ENCODE results near the gene ACBD6.

The ACBD6 gene

DNA sequence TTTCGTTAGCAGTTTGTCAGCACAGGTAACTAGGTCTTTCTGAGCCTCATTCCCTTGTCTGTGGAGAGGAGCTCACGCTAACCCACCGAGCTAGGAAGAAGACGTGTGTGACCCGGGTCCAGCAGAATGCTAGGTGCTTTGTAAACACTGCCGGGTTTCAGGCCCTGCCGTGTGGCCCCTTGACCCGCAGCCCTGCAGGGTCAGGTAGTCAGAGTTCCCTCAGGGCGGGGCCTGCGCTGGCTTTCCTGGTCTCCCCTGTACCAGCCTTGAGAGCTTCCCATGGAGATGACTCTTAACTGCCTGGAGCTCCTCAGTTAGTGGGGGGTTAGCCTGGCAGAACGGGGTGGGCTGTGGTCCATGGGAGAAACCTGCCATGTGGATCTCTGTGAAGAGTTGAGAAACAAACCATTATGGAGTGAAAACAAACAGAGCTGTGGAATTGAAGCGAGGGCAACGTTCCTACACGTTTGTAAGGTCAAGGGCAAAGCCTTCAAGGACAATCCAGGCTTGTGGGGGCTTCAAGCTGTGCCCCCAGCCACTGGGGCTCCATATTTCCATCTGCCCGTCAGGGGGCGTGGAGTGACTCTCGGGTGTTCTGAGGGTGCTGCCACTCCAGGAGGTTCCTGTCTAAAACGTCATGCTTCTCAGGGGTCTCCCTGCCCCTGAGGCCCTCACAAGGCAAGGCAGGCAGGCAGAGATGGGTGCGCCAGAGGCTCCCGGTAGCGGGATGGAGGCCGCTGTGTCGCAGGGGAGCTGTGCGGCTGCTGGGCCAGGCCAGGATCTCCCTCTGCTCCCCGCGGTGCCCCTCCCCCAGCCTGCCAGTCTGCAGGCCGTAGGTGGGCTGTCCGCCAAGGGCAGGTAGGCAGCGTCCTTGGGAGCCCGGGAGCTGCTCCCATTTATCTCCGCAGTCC lies 248.5 kb downstream of the ACBD6 start:
- TF ChIP-seq, protein P1, sequence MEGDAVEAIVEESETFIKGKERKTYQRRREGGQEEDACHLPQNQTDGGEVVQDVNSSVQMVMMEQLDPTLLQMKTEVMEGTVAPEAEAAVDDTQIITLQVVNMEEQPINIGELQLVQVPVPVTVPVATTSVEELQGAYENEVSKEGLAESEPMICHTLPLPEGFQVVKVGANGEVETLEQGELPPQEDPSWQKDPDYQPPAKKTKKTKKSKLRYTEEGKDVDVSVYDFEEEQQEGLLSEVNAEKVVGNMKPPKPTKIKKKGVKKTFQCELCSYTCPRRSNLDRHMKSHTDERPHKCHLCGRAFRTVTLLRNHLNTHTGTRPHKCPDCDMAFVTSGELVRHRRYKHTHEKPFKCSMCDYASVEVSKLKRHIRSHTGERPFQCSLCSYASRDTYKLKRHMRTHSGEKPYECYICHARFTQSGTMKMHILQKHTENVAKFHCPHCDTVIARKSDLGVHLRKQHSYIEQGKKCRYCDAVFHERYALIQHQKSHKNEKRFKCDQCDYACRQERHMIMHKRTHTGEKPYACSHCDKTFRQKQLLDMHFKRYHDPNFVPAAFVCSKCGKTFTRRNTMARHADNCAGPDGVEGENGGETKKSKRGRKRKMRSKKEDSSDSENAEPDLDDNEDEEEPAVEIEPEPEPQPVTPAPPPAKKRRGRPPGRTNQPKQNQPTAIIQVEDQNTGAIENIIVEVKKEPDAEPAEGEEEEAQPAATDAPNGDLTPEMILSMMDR (IDR thresholded peaks at IDR 0.05; ENCODE audit: borderline replicate concordance, insufficient read depth, low read depth, low read length) = no peak
- no peak overlapping the region for H3K4me3 ChIP-seq (ENCODE audit: low read depth, low read length)

DNA sequence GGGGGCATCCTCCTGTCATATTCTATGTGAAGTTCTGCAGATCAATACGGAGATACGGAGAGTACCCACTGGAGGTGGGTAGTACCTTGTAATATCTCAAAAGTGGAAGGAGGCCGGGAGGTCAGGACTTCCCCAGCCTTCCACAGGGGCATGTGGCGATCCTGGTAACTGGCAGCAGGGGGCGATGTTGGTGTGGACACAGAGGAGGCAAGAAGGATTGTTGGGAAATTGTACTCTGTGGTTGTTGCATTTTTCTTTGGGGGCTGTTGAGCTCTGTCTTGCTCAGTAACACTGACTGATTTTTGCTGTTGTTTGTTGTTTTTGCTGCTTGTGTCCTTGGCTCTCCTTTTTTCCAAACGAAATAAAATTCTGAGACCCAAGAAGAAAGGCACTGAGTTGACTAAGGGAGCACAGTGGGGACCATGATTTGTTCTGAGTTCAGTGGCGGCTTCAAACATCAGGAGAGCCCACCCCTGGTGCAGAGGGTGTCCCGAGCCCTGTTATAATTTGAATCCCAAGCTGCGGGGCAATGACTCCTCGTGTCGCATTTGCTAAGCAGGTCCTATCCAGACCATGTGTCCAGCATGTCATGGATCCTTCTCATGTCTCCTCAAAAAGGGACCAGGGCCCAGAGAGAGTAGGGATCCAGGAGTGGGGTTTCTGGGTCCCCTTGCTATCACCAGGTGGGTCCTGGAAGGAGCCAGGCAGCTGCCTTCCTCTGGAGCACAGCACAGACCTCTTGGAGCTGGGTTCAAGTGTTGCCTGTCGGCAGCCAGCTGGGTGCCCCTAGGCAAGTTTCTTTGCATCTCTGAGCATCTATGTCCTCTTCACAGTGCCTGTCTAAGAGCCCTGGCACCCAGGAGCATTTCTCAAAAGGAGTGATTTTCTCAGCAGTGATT lies 249.5 kb downstream of the ACBD6 start:
- H3K4me3 ChIP-seq (ENCODE audit: low read depth, low read length) = no peak overlapping the region
- TF ChIP-seq, protein P1 (IDR thresholded peaks at IDR 0.05; ENCODE audit: borderline replicate concordance, insufficient read depth, low read depth, low read length) = peak; percentile 89

DNA sequence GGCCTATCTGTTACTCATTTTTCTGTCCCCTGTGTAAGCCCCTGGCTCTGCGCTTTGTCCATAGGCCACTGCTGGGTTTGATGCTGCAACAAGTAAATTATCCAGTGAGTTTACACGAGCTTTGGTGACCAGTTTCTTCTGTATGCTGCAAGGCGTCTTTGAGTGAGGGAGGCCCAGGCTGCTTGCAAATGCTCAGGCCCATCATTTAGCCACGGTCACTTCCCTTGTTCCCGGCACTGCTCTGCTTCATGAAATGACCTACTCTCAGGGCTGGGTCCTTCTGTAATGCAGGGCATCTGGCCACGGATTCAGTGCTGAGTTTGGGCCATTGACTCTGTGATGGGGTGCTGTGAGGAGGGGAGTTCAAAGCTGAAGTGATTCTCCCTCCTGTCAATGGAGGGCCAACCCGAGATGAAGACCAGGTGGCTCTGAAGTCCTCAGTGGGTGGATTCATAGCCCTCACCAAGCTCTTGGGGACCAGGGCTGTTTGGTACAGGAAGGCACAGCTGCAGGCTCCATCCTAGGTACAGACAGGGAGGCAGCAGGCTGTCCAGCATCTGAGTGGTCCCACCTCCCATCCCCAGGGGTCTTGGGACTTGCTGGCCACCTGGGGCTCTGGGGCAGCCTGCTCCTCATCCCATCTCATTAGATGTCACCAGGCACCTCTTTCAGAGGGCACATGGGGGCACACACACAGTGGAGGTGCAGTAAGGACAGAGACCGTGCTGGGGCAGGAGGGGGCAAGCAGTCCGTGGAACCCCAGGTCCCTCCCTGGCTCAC lies 250.7 kb downstream of the ACBD6 start:
- TF ChIP-seq, protein P1 (IDR thresholded peaks at IDR 0.05; ENCODE audit: borderline replicate concordance, insufficient read depth, low read depth, low read length) = no peak
- no peak overlapping the region for H3K4me3 ChIP-seq (ENCODE audit: low read depth, low read length)

DNA sequence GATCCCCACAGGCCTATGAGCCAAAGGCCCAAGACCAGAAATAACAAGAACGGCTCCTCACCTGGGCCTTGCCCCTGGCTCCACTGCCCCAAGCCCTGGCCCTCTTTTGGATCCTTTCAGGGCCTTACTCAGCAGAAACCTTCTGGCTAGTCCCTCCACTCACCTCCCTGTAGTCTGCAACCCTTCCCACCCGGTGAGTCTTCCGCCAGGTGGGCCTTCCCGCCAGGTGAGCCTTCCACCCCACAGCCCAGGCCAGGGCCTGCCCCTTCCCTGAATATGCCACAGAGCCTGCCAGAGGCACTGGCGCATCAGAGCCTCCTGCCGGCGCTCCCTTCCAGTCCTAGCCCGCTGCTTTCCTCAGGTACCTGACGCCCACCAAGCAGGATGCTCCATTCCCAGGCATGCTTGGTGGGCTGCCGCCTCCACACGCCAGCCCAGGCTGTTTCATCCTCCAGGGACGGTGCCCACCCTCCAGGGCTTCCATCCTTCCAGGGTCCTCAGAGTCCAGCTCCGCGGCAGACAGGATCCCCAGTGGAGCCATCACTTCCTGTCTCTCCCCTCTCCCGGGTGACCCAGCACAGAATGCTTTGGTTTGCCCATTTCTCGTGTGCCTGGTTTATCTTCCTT lies 251.4 kb downstream of the ACBD6 start:
- TF ChIP-seq, protein P1 (IDR thresholded peaks at IDR 0.05; ENCODE audit: borderline replicate concordance, insufficient read depth, low read depth, low read length) = no peak
- no peak overlapping the region for H3K4me3 ChIP-seq (ENCODE audit: low read depth, low read length)

DNA sequence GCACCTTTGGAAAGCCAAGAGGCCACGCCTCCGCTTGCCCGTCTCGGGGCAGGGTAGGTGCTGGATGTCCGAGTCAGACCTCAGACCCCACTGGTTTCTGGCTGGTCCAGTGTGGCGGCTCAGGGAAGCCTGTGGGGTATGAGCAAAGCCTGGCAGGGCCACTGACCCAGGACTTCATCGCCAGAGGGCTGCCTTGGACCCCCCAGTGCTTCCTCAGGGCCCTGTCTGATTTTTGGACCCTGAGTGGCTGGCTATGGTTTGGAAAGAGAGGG lies 251.9 kb downstream of the ACBD6 start:
- H3K4me3 ChIP-seq (ENCODE audit: low read depth, low read length) = no peak overlapping the region
- TF ChIP-seq, protein P1 (IDR thresholded peaks at IDR 0.05; ENCODE audit: borderline replicate concordance, insufficient read depth, low read depth, low read length) = no peak

DNA sequence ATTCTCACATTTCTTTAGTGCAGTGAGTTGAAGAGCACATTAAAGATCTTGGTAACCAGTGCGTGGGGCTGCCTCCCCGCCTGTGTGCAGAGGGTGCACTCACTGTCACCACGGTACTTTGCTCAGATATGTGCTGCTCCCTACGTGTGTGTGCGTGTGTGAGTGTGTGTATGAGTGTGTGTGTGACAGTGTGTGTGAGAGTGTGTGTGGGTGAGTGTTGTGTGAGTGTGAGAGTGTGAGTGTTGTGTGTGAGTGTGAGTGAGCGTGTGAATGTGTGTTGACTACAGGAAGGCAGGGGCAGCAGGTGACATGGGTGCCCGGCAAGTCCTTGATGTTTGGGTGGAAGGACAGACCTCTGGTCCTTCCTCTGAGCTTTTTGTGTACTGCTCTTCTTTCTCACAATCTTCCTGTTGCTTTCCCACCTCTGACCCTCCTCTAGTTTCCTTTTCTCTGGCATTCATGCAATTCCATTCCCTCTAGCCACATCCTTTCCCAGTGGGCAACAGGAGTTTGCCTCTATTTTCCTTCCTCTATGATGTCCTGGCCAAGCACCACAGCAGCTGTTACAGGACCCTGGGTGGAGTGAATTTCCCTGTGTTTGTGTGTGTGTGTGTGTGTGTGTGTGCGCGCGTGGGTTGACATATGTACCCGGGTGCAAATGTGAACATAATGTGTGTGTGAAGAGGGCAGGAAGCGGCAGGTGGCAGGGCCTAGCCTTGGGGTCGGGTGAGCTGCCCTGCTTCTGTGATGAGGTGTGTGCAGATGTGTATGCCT lies 252.5 kb downstream of the ACBD6 start:
- TF ChIP-seq, protein P1 (IDR thresholded peaks at IDR 0.05; ENCODE audit: borderline replicate concordance, insufficient read depth, low read depth, low read length) = no peak
- H3K4me3 ChIP-seq (ENCODE audit: low read depth, low read length) = no peak overlapping the region
